GM23338 (cell line): ENCODE data around the gene GRID2IP.

Source experiments
- CREB1 ChIP-seq: fragments of 250-450 bp; sonication (Bioruptor Pico); IDR thresholded peaks from 2 replicates; pipeline ENCODE4 v1.5.0; 2020; ENCODE audit warnings: low read depth, mild to moderate bottlenecking, moderate library complexity
- EZH2 ChIP-seq: fragments of 200-600 bp; sonication (generic); IDR thresholded peaks from one replicate; pipeline ENCODE4 v1.8.0; 2017; ENCODE audit warnings: antibody characterized with exemption, mild to moderate bottlenecking, low read depth; ENCODE audit not compliant: unreplicated experiment
- EZH2phosphoT487 ChIP-seq: fragments of 200-600 bp; sonication (generic); IDR thresholded peaks from one replicate; pipeline ENCODE4 v1.8.1; 2018; ENCODE audit warnings: antibody characterized with exemption; ENCODE audit not compliant: unreplicated experiment
- JUNB ChIP-seq: IDR thresholded peaks from one replicate; pipeline ENCODE4 v1.6.1; 2016; ENCODE audit warnings: antibody characterized with exemption; ENCODE audit not compliant: unreplicated experiment
- POLR2AphosphoS5 ChIP-seq: IDR thresholded peaks from 2 replicates; pipeline ENCODE4 v1.6.1; 2016; ENCODE audit warnings: antibody characterized with exemption, low read depth
- STAT1 ChIP-seq: IDR thresholded peaks from one replicate; pipeline ENCODE4 v1.6.1; 2016; ENCODE audit warnings: antibody characterized with exemption; ENCODE audit not compliant: unreplicated experiment
- ZNF114 ChIP-seq: fragments of 250-450 bp; sonication (Bioruptor Pico); IDR thresholded peaks from 2 replicates; pipeline ENCODE4 v1.5.0; 2020; ENCODE audit warnings: mild to moderate bottlenecking, moderate library complexity
- TF ChIP-seq, protein P1 (sequence below), 2 experiments: fragments of 200-600 bp in 1 of 2; sonication (generic) in 1 of 2; conservative IDR thresholded peaks; 2 replicates each; pipeline versions ENCODE4 v1.5.1 to v1.6.1; 2016 to 2017; ENCODE audit warnings: antibody characterized with exemption in 2 of 2, low read depth in 2 of 2, mild to moderate bottlenecking in 2 of 2, moderate library complexity in 1 of 2
- TF ChIP-seq, protein P2 (sequence below): IDR thresholded peaks from one replicate; pipeline ENCODE4 v1.6.1; 2018; ENCODE audit warnings: antibody characterized with exemption; ENCODE audit not compliant: unreplicated experiment

DNA sequence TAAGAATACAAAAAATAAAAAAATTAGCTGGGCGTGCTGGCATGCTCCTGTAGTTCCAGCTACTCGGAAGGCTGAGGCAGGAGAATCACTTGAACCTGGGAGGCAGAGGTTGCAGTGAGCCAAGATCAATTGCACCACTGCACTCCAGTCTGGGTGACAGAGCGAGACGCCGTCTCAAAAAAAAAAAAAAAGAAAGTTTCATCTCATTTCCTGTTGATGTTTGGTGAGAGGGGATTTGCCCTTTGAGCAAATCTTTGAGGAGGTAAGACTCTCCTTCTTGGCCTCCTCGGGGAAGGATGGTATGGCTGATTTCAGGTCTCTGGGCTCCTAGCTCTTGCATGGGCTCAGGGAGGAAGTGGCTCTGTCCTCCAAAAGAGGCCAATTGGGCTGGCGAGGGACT, 3.6 kb upstream of the GRID2IP start:
- no peak for TF ChIP-seq JUNB
- TF ChIP-seq, protein P1, sequence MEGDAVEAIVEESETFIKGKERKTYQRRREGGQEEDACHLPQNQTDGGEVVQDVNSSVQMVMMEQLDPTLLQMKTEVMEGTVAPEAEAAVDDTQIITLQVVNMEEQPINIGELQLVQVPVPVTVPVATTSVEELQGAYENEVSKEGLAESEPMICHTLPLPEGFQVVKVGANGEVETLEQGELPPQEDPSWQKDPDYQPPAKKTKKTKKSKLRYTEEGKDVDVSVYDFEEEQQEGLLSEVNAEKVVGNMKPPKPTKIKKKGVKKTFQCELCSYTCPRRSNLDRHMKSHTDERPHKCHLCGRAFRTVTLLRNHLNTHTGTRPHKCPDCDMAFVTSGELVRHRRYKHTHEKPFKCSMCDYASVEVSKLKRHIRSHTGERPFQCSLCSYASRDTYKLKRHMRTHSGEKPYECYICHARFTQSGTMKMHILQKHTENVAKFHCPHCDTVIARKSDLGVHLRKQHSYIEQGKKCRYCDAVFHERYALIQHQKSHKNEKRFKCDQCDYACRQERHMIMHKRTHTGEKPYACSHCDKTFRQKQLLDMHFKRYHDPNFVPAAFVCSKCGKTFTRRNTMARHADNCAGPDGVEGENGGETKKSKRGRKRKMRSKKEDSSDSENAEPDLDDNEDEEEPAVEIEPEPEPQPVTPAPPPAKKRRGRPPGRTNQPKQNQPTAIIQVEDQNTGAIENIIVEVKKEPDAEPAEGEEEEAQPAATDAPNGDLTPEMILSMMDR (conservative IDR thresholded peaks at IDR 0.05; ENCODE audit: low read depth in 2 of 2), result no peak
- TF ChIP-seq CREB1, result no peak
- TF ChIP-seq EZH2, result no peak
- no peak for TF ChIP-seq STAT1
- TF ChIP-seq POLR2AphosphoS5, result no peak
- TF ChIP-seq, protein P2, sequence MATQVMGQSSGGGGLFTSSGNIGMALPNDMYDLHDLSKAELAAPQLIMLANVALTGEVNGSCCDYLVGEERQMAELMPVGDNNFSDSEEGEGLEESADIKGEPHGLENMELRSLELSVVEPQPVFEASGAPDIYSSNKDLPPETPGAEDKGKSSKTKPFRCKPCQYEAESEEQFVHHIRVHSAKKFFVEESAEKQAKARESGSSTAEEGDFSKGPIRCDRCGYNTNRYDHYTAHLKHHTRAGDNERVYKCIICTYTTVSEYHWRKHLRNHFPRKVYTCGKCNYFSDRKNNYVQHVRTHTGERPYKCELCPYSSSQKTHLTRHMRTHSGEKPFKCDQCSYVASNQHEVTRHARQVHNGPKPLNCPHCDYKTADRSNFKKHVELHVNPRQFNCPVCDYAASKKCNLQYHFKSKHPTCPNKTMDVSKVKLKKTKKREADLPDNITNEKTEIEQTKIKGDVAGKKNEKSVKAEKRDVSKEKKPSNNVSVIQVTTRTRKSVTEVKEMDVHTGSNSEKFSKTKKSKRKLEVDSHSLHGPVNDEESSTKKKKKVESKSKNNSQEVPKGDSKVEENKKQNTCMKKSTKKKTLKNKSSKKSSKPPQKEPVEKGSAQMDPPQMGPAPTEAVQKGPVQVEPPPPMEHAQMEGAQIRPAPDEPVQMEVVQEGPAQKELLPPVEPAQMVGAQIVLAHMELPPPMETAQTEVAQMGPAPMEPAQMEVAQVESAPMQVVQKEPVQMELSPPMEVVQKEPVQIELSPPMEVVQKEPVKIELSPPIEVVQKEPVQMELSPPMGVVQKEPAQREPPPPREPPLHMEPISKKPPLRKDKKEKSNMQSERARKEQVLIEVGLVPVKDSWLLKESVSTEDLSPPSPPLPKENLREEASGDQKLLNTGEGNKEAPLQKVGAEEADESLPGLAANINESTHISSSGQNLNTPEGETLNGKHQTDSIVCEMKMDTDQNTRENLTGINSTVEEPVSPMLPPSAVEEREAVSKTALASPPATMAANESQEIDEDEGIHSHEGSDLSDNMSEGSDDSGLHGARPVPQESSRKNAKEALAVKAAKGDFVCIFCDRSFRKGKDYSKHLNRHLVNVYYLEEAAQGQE, result no peak
- TF ChIP-seq EZH2phosphoT487, result no peak
- TF ChIP-seq ZNF114 (CRISPR knock-in tag), result no peak
